HepG2 (cell line): ENCODE data around the gene FAHD1. TPM values are rescaled to one million over a fixed set of nuclear protein-coding genes. Genes with fewer than 3 reads are reported as not detected.

Source experiments
- ATAC-seq: fragments of 200-7000 bp; cut with Tn5 transposase; 3 replicates; pipeline ENCODE4 v1.9.1; 2020; ENCODE audit warnings: mild to moderate bottlenecking, moderate library complexity
- BruUV-seq: library from RNA; stranded (reverse); fragments of 400-500 nt; replicated peaks from 2 replicates; lab custom pipeline; 2021; lab: Mats Ljungman, UMichigan
- CTCF ChIA-PET: fragments of 300-600 bp; formaldehyde crosslinking; extraction: SDS; loops from one replicate; lab custom pipeline; 2021; ENCODE audit warnings: low total read pairs, inconsistent platforms, low intra/inter-chr PET ratio; lab: Yijun Ruan, JAX
- POLR2A ChIA-PET: fragments of 350-600 bp; sonication (Branson Sonifier 250); formaldehyde crosslinking; loops from one replicate; lab custom pipeline; 2020; ENCODE audit warnings: antibody characterized with exemption, inconsistent platforms; lab: Yijun Ruan, JAX
- DNase-seq: peaks from one replicate; pipeline ENCODE4 v3.0.0-alpha.2; 2015; ENCODE audit warnings: low spot score
- FAIRE-seq: peaks from 3 replicates; lab custom pipeline; 2011; peaks lifted over from hg19 to GRCh38; lab: Jason Lieb, UNC
- H2AFZ ChIP-seq: one replicate; pipeline ENCODE4 v1.6.1; 2011; ENCODE audit warnings: low read length, inconsistent platforms
- H3K27ac ChIP-seq: fragments of 300-600 bp; 3 replicates; pipeline ENCODE4 v1.8.0; 2011; ENCODE audit warnings: mixed run types, mild to moderate bottlenecking, mixed read lengths, low read length, inconsistent platforms; ENCODE audit not compliant: insufficient read depth; ENCODE audit errors: extremely low read length
- H3K27me3 ChIP-seq, 2 experiments: fragments of 200-600 bp in 1 of 2; 2 replicates in 1 of 2; 3 replicates in 1 of 2; pipeline versions ENCODE4 v1.6.0 to v1.8.0; 2011; ENCODE audit warnings: low read length in 2 of 2, mild to moderate bottlenecking in 2 of 2, moderate library complexity in 2 of 2, inconsistent platforms in 1 of 2; ENCODE audit not compliant: insufficient read depth in 2 of 2, control insufficient read depth in 1 of 2
- H3K36me3 ChIP-seq, 2 experiments: fragments of 200-600 bp in 1 of 2; replicated peaks in 1 of 2; 2 replicates in 1 of 2; 3 replicates in 1 of 2; pipeline versions ENCODE4 v1.5.1 to v1.8.0; 2011; ENCODE audit warnings: low read length in 2 of 2, inconsistent platforms in 1 of 2; ENCODE audit not compliant: insufficient read depth in 2 of 2, control insufficient read depth in 1 of 2
- H3K4me1 ChIP-seq: 2 replicates; pipeline ENCODE4 v1.5.1; 2012; ENCODE audit warnings: low read length, inconsistent platforms; ENCODE audit not compliant: insufficient read depth
- H3K4me2 ChIP-seq: 2 replicates; pipeline ENCODE4 v1.6.0; 2011; ENCODE audit warnings: low read depth, low read length, inconsistent platforms
- H3K4me3 ChIP-seq, 3 experiments: fragments of 200-600 bp in 1 of 3; sonication (generic), shearing (Covaris generic) in 1 of 3; replicated peaks in 1 of 3; 2 replicates each; pipeline ENCODE4 v1.5.1; 2011 to 2016; ENCODE audit warnings: low read length in 3 of 3, inconsistent platforms in 2 of 3, low read depth in 2 of 3, mild to moderate bottlenecking in 2 of 3, control low read depth in 1 of 3, mixed read lengths in 1 of 3; ENCODE audit not compliant: insufficient read depth in 1 of 3
- H3K79me2 ChIP-seq: one replicate; pipeline ENCODE4 v1.6.1; 2011; ENCODE audit warnings: low read length, inconsistent platforms; ENCODE audit not compliant: insufficient read depth
- H3K9ac ChIP-seq: 2 replicates; pipeline ENCODE4 v1.6.0; 2011; ENCODE audit warnings: mild to moderate bottlenecking, low read depth, low read length, inconsistent platforms; ENCODE audit not compliant: insufficient read depth
- H3K9me3 ChIP-seq: 2 replicates; pipeline ENCODE4 v1.5.1; 2012; ENCODE audit warnings: mild to moderate bottlenecking, low read length
- H4K20me1 ChIP-seq: 2 replicates; pipeline ENCODE4 v1.6.0; 2011; ENCODE audit warnings: inconsistent platforms, mild to moderate bottlenecking, low read length, moderate library complexity; ENCODE audit not compliant: insufficient read depth
- BRD4 ChIP-seq: sonication (generic); formaldehyde crosslinking; IDR thresholded peaks from 2 replicates; pipeline ENCODE4 v1.4.0; 2020; ENCODE audit warnings: missing genetic modification reagents
- FOXK2 ChIP-seq: fragments of 450-650 bp; IDR thresholded peaks from 2 replicates; pipeline ENCODE4 v1.6.1; 2016
- HCFC1 ChIP-seq: fragments of 150-350 bp; IDR thresholded peaks from 2 replicates; pipeline ENCODE4 v1.6.1; 2014; ENCODE audit warnings: low read depth, low read length
- HES4 ChIP-seq: sonication (generic); formaldehyde crosslinking; IDR thresholded peaks from 2 replicates; pipeline ENCODE4 v1.9.0; 2021; ENCODE audit warnings: mild to moderate bottlenecking, missing genetic modification reagents, borderline replicate concordance
- HNRNPH1 ChIP-seq: fragments of 200-400 bp; formaldehyde crosslinking; optimal IDR thresholded peaks from 2 replicates; pipeline ENCODE3; 2017; ENCODE audit warnings: mild to moderate bottlenecking, low read depth, low read length
- IRF2 ChIP-seq: IDR thresholded peaks from 2 replicates; pipeline ENCODE4 v1.6.1; 2018; ENCODE audit warnings: missing genetic modification reagents, missing compliant biosample characterization
- KDM2A ChIP-seq: sonication (generic); formaldehyde crosslinking; IDR thresholded peaks from 2 replicates; pipeline ENCODE4 v1.4.0; 2020; ENCODE audit warnings: low read depth, missing genetic modification reagents, borderline replicate concordance
- MTA1 ChIP-seq: sonication (generic); formaldehyde crosslinking; IDR thresholded peaks from 2 replicates; pipeline ENCODE4 v1.4.0; 2020; ENCODE audit warnings: missing genetic modification reagents, mild to moderate bottlenecking, borderline replicate concordance
- NAIF1 ChIP-seq: sonication (generic); formaldehyde crosslinking; IDR thresholded peaks from 2 replicates; pipeline ENCODE4 v1.5.0; 2020; ENCODE audit warnings: mild to moderate bottlenecking, missing genetic modification reagents, borderline replicate concordance
- RBM39 ChIP-seq: fragments of 200-400 bp; formaldehyde crosslinking; IDR thresholded peaks from one replicate; pipeline ENCODE4 v1.6.1; 2018; ENCODE audit warnings: antibody characterized with exemption, mild to moderate bottlenecking, low read depth, low read length; ENCODE audit not compliant: poor library complexity, severe bottlenecking
- RNF2 ChIP-seq: fragments of 450-650 bp; conservative IDR thresholded peaks from 2 replicates; pipeline ENCODE4 v1.6.1; 2016; ENCODE audit warnings: low read depth
- SRY ChIP-seq: sonication (generic); formaldehyde crosslinking; IDR thresholded peaks from 2 replicates; pipeline ENCODE4 v1.8.0; 2022; ENCODE audit warnings: mild to moderate bottlenecking, missing genetic modification reagents
- TAF1 ChIP-seq: sonication (generic); formaldehyde crosslinking; IDR thresholded peaks from 2 replicates; pipeline ENCODE4 v1.4.0; 2020; ENCODE audit warnings: missing genetic modification reagents
- TBX2 ChIP-seq: sonication (generic); formaldehyde crosslinking; IDR thresholded peaks from 2 replicates; pipeline ENCODE4 v1.5.0; 2020; ENCODE audit warnings: missing genetic modification reagents, mild to moderate bottlenecking, borderline replicate concordance
- ZNF207 ChIP-seq: fragments of 450-650 bp; IDR thresholded peaks from 2 replicates; pipeline ENCODE4 v1.6.1; 2016; ENCODE audit warnings: antibody characterized with exemption, borderline replicate concordance
- ZNF296 ChIP-seq: sonication (generic); formaldehyde crosslinking; conservative IDR thresholded peaks from 2 replicates; pipeline ENCODE4 v1.5.0; 2020; ENCODE audit warnings: mild to moderate bottlenecking, missing genetic modification reagents
- ZNF547 ChIP-seq: sonication (generic); formaldehyde crosslinking; IDR thresholded peaks from 2 replicates; pipeline ENCODE4 v1.5.1; 2020; ENCODE audit warnings: mild to moderate bottlenecking, missing genetic modification reagents
- ZNF619 ChIP-seq: sonication (generic); formaldehyde crosslinking; IDR thresholded peaks from 2 replicates; pipeline ENCODE4 v1.4.0; 2020; ENCODE audit warnings: mild to moderate bottlenecking, missing genetic modification reagents
- ZNF792 ChIP-seq: IDR thresholded peaks from 2 replicates; pipeline ENCODE4 v1.6.1; 2016
- ZSCAN20 ChIP-seq: sonication (generic); formaldehyde crosslinking; IDR thresholded peaks from 2 replicates; pipeline ENCODE4 v1.4.0; 2020; ENCODE audit warnings: missing genetic modification reagents, mild to moderate bottlenecking, borderline replicate concordance
- ZSCAN21 ChIP-seq: sonication (generic); formaldehyde crosslinking; IDR thresholded peaks from 2 replicates; pipeline ENCODE4 v1.8.0; 2022; ENCODE audit warnings: mild to moderate bottlenecking, missing genetic modification reagents, moderate library complexity, borderline replicate concordance
- ZUFSP ChIP-seq: sonication (generic); formaldehyde crosslinking; IDR thresholded peaks from 2 replicates; pipeline ENCODE4 v1.9.0; 2021; ENCODE audit warnings: missing genetic modification reagents, mild to moderate bottlenecking, borderline replicate concordance
- WGBS: methylation state at CpG from one replicate; pipeline ENCODE4 v1.1.6; 2017; ENCODE audit warnings: low lambda C conversion rate; 5-methylcytosine and 5-hydroxymethylcytosine counted together
- in situ Hi-C: cut with HindIII; loops from 2 replicates; pipeline ENCODE4 v1.10.0; 2017; ENCODE audit warnings: low pct_unique_long_range_greater_than_20kb; ENCODE audit not compliant: extremely low pct_ligation_motif_present
- intact Hi-C: fragments of 100-400 bp; cut with micrococcal nuclease; formaldehyde crosslinking; loops from one replicate; pipeline ENCODE4 v1.10.0; 2022; ENCODE audit not compliant: unreplicated experiment
- polyA plus RNA-seq, 8 experiments: library from polyadenylated mRNA; depleted of rRNA in 3 of 8; stranded (reverse) in 7 of 8; unstranded in 1 of 8; fragments of >200 nt; fragmentation: Illumina TruSeq in 4 of 8; extraction: Trizol in 4 of 8; gene quantifications; 2 replicates each; pipeline versions ENCODE4 v1.2.1 to v1.2.3, GENCODE V29; 2011 to 2016; ENCODE audit warnings: low read depth in 4 of 8, missing spikeins in 1 of 8, mixed read lengths in 1 of 8; ENCODE audit not compliant: insufficient read depth in 1 of 8
- total RNA-seq, 5 experiments: library from RNA; depleted of rRNA; stranded (reverse); fragments of >200 nt; fragmentation: Illumina TruSeq; extraction: Trizol; gene quantifications; 2 replicates each; pipeline ENCODE4 v1.2.3, GENCODE V29; 2016; ENCODE audit warnings: low read depth in 1 of 5

FAHD1 gene
- total and polyA plus RNA-seq, 2 of the 13 experiments (the other 11 are each of a cell fraction or from before 2014, with no cell fraction given), result 39.0 to 45.3 TPM

- TF ChIP-seq KDM2A (CRISPR knock-in tag) (peak; percentile 55), HNRNPH1 (no peak), MTA1 (CRISPR knock-in tag) (no peak), ZNF296 (CRISPR knock-in tag) (no peak), ZNF619 (no peak), ZSCAN20 (CRISPR knock-in tag) (peak; percentile 68; the same call in 1 of the 2 replicates), BRD4 (CRISPR knock-in tag) (no peak), ZSCAN21 (CRISPR knock-in tag) (0 out of 2 replicates have a peak, but pooled peaks have one; percentile 48), RBM39 (no peak), ZNF207 (no peak)
Observed at GRCh38 chr16:1781758-1782407, 45.1 kb upstream of the FAHD1 start (continued).

GRCh38 chr16:1782408-1783264 is 44.4 kb upstream of the FAHD1 start, which contains the start of the genes NUBP2 and SPSB3:
Gene NUBP2, plus strand, starts transcription at chr16:1782960. Its CDS starts 61 bp downstream, at chr16:1783021.
Gene SPSB3, minus strand, starts transcription at chr16:1782571. Its CDS starts 1,088 bp downstream, at chr16:1781483.
- ChIA-PET CTCF (interaction anchor here (1.9 kb wide), 1 partner anchor 30 kb away, joined by 8 read pairs; no protein-coding TSS in a partner anchor), POLR2A (interaction anchor here (0.6 to 4.4 kb wide), 22 partner anchors 8 to 362 kb away, joined by 3 to 57 read pairs (median 5); partner anchors contain the start of genes CRAMP1, EME2, FAHD1 and HAGH)
- Histone ChIP-seq H3K27me3 (peaks cover 0 to 2% of the 10 kb centered on the region in 2 experiments; a peak in 1 of 5 replicates), H3K4me1 (peaks cover 22% of the 10 kb centered on the region), H3K4me2 (peak within 1 kb of the TSS; percentile 86), H2AFZ (no peak within 1 kb of the TSS), H3K9me3 (no peaks in the 10 kb centered on the region), H3K79me2 (peaks cover 26% of the 10 kb centered on the region), H3K27ac (peak within 1 kb of the TSS; percentile 70), H3K4me3 (peak within 1 kb of the TSS; percentile 94 to 96 (median 94)), H4K20me1 (peaks cover 4% of the 10 kb centered on the region; the same call in 1 of the 2 replicates), H3K36me3 (peaks cover 3 to 4% of the 10 kb centered on the region in 2 experiments; a peak in 3 of 5 replicates), H3K9ac (peak within 1 kb of the TSS; percentile 86)
- ATAC-seq (peak; percentile 90), FAIRE-seq (peak; percentile 99), DNase-seq (peak; percentile 99)
- no CpG with 5 or more reads among the region's 102 CpGs for WGBS
- intact Hi-C loops (loop anchor here (2.0 to 5.0 kb wide), 2 partner anchors 30 to 45 kb away; partner anchors contain the start of genes FAHD1 and HAGH), in situ Hi-C loops (loop anchor here (5.0 kb wide), 1 partner anchor 40 kb away; no protein-coding TSS in a partner anchor)
- no TSS peak for BruUV-seq
- TF ChIP-seq TBX2 (CRISPR knock-in tag), result peak; percentile 37; the same call in 1 of the 2 replicates
- TF ChIP-seq IRF2, result peak; percentile 74
- no peak for TF ChIP-seq SRY (CRISPR knock-in tag)
- peak; percentile 69 for TF ChIP-seq HCFC1
- no peak; the same call in 1 of the 2 replicates for TF ChIP-seq HES4 (CRISPR knock-in tag)
- TF ChIP-seq TAF1, result peak; percentile 65; the same call in 1 of the 2 replicates
- TF ChIP-seq ZNF547, result no peak
- TF ChIP-seq NAIF1 (CRISPR knock-in tag), result no peak
- TF ChIP-seq RNF2, result 0 out of 2 replicates have a peak, but pooled peaks have one; percentile 20
- TF ChIP-seq ZNF792 (CRISPR knock-in tag), result peak; percentile 31; the same call in 1 of the 2 replicates
- TF ChIP-seq ZUFSP, result no peak
- peak; percentile 56; the same call in 1 of the 2 replicates for TF ChIP-seq FOXK2
